ENCODE measurements around the gene CGB8. TPM values are rescaled to one million over a fixed set of nuclear protein-coding genes. Genes with fewer than 3 reads are reported as not detected.

The CGB8 gene
- total and polyA plus RNA-seq, 4 donors, result not detected

GRCh38 chr19:49061000-49061399 is 12.1 kb upstream of the CGB8 start:
- DNase-seq (no peak), ATAC-seq (ENCODE audit: insufficient read depth, low FRiP score) (no peak)
- Histone ChIP-seq H3K36me3 (ENCODE audit: control insufficient read depth in 4 of 4, insufficient read depth in 4 of 4, low read length in 4 of 4) (no peaks in the 10 kb centered on the region), H3K4me3 (no peak overlapping the region), H3K9ac (ENCODE audit: insufficient read depth in 1 of 2, low read length in 2 of 2) (no peak overlapping the region), H3K27me3 (ENCODE audit: control insufficient read depth in 3 of 3, insufficient read depth in 3 of 3, low read length in 2 of 3) (peaks cover 0 to 36% (median 25%) of the 10 kb centered on the region in 3 donors), H3K9me3 (ENCODE audit: control insufficient read depth in 4 of 4, insufficient read depth in 3 of 4, low read length in 3 of 4) (no peaks in the 10 kb centered on the region), H3K27ac (ENCODE audit: low read depth in 1 of 2, low read length in 1 of 2) (no peak overlapping the region), H3K4me1 (ENCODE audit: control insufficient read depth in 5 of 5, insufficient read depth in 5 of 5, low read length in 5 of 5) (peaks cover 0 to 28% (median 4%) of the 10 kb centered on the region in 5 donors)
- TF ChIP-seq, protein P1, sequence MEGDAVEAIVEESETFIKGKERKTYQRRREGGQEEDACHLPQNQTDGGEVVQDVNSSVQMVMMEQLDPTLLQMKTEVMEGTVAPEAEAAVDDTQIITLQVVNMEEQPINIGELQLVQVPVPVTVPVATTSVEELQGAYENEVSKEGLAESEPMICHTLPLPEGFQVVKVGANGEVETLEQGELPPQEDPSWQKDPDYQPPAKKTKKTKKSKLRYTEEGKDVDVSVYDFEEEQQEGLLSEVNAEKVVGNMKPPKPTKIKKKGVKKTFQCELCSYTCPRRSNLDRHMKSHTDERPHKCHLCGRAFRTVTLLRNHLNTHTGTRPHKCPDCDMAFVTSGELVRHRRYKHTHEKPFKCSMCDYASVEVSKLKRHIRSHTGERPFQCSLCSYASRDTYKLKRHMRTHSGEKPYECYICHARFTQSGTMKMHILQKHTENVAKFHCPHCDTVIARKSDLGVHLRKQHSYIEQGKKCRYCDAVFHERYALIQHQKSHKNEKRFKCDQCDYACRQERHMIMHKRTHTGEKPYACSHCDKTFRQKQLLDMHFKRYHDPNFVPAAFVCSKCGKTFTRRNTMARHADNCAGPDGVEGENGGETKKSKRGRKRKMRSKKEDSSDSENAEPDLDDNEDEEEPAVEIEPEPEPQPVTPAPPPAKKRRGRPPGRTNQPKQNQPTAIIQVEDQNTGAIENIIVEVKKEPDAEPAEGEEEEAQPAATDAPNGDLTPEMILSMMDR (IDR thresholded peaks at IDR 0.05; ENCODE audit: control extremely low read depth, extremely low read depth), result no peak
- WGBS, 2 donors, result 95 to 97% methylated on average over 2 of the region's 2 CpGs

- no peak overlapping the region for H3K9ac ChIP-seq (ENCODE audit: insufficient read depth in 1 of 2, low read length in 2 of 2)
- 57 to 58% methylated on average over 9 of the region's 9 CpGs for WGBS, 2 donors
- ATAC-seq (ENCODE audit: insufficient read depth, low FRiP score) (no peak), DNase-seq (no peak)
- H3K4me1 ChIP-seq (ENCODE audit: control insufficient read depth in 5 of 5, insufficient read depth in 5 of 5, low read length in 5 of 5), result peaks cover 0 to 21% (median 4%) of the 10 kb centered on the region in 5 donors
- peaks cover 0 to 33% (median 22%) of the 10 kb centered on the region in 3 donors for H3K27me3 ChIP-seq (ENCODE audit: control insufficient read depth in 3 of 3, insufficient read depth in 3 of 3, low read length in 2 of 3)
- no peaks in the 10 kb centered on the region for H3K36me3 ChIP-seq (ENCODE audit: control insufficient read depth in 4 of 4, insufficient read depth in 4 of 4, low read length in 4 of 4)
- H3K27ac ChIP-seq (ENCODE audit: low read depth in 1 of 2, low read length in 1 of 2), result no peak overlapping the region
- TF ChIP-seq, protein P1 (IDR thresholded peaks at IDR 0.05; ENCODE audit: control extremely low read depth, extremely low read depth), result no peak
- no peak overlapping the region for H3K4me3 ChIP-seq
- H3K9me3 ChIP-seq (ENCODE audit: control insufficient read depth in 4 of 4, insufficient read depth in 3 of 4, low read length in 3 of 4), result no peaks in the 10 kb centered on the region
These were observed 10.1 kb upstream of the CGB8 start for GRCh38 chr19:49059053-49059452.

- Histone ChIP-seq H3K4me3 (no peak overlapping the region), H3K36me3 (ENCODE audit: control insufficient read depth in 4 of 4, insufficient read depth in 4 of 4, low read length in 4 of 4) (no peaks in the 10 kb centered on the region), H3K4me1 (ENCODE audit: control insufficient read depth in 5 of 5, insufficient read depth in 5 of 5, low read length in 5 of 5) (peaks cover 0 to 21% (median 4%) of the 10 kb centered on the region in 5 donors), H3K27ac (ENCODE audit: low read depth in 1 of 2, low read length in 1 of 2) (no peak overlapping the region), H3K9ac (ENCODE audit: insufficient read depth in 1 of 2, low read length in 2 of 2) (no peak overlapping the region), H3K27me3 (ENCODE audit: control insufficient read depth in 3 of 3, insufficient read depth in 3 of 3, low read length in 2 of 3) (peaks cover 0 to 33% (median 22%) of the 10 kb centered on the region in 3 donors), H3K9me3 (ENCODE audit: control insufficient read depth in 4 of 4, insufficient read depth in 3 of 4, low read length in 3 of 4) (no peaks in the 10 kb centered on the region)
- TF ChIP-seq, protein P1 (IDR thresholded peaks at IDR 0.05; ENCODE audit: control extremely low read depth, extremely low read depth), result no peak
- DNase-seq (peak in 1 of 3 donors; percentile 21), ATAC-seq (ENCODE audit: insufficient read depth, low FRiP score) (no peak)
- WGBS, 2 donors, result 46 to 47% methylated on average over 10 of the region's 10 CpGs
These were observed 9.7 kb upstream of the CGB8 start for GRCh38 chr19:49058562-49058961.
